Mesendoderm (in vitro differentiated cells): ENCODE results near the gene TPRA1.

Experiments used
- DNase-seq: peaks from one replicate; pipeline ENCODE4 v3.0.0; 2013
- H2AK5ac ChIP-seq: 2 replicates; pipeline ENCODE4 v1.6.1; 2013; ENCODE audit warnings: low read length, inconsistent platforms
- H2BK120ac ChIP-seq: 2 replicates; pipeline ENCODE4 v1.6.1; 2013; ENCODE audit warnings: low read depth, mild to moderate bottlenecking, low read length, moderate library complexity, mixed read lengths
- H2BK15ac ChIP-seq: replicated peaks from 2 replicates; pipeline ENCODE4 v1.6.1; 2013; ENCODE audit warnings: low read depth, mild to moderate bottlenecking, moderate library complexity
- H2BK5ac ChIP-seq: 2 replicates; pipeline ENCODE4 v1.6.1; 2013; ENCODE audit warnings: low read length, inconsistent platforms
- H3K18ac ChIP-seq: 2 replicates; pipeline ENCODE4 v1.6.1; 2013; ENCODE audit warnings: mild to moderate bottlenecking, low read length, mixed read lengths
- H3K23ac ChIP-seq: one replicate; pipeline ENCODE4 v1.6.1; 2013; ENCODE audit warnings: low read length
- H3K27ac ChIP-seq: 2 replicates; pipeline ENCODE4 v1.5.1; 2013; ENCODE audit warnings: low read depth, mild to moderate bottlenecking, inconsistent platforms, low read length, moderate library complexity
- H3K27me3 ChIP-seq: 2 replicates; pipeline ENCODE4 v1.6.1; 2013; ENCODE audit warnings: low read length, control low read depth, mild to moderate bottlenecking, inconsistent platforms; ENCODE audit not compliant: insufficient read depth, poor library complexity
- H3K36me3 ChIP-seq: 2 replicates; pipeline ENCODE4 v1.6.1; 2013; ENCODE audit warnings: low read length, inconsistent platforms; ENCODE audit not compliant: control insufficient read depth, insufficient read depth
- H3K4ac ChIP-seq: one replicate; pipeline ENCODE4 v1.6.1; 2013; ENCODE audit warnings: low read depth, mild to moderate bottlenecking, low read length, moderate library complexity
- H3K4me1 ChIP-seq: 2 replicates; pipeline ENCODE4 v1.6.1; 2013; ENCODE audit warnings: low read depth, low read length, inconsistent platforms; ENCODE audit not compliant: control insufficient read depth
- H3K4me2 ChIP-seq: 2 replicates; pipeline ENCODE4 v1.6.1; 2013; ENCODE audit warnings: low read length
- H3K4me3 ChIP-seq: 2 replicates; pipeline ENCODE4 v1.5.1; 2013; ENCODE audit warnings: mild to moderate bottlenecking, low read length
- H3K56ac ChIP-seq: one replicate; pipeline ENCODE4 v1.6.1; 2013; ENCODE audit warnings: low read length
- H3K79me1 ChIP-seq: 2 replicates; pipeline ENCODE4 v1.6.1; 2013; ENCODE audit warnings: low read length, inconsistent platforms
- H3K79me2 ChIP-seq: 2 replicates; pipeline ENCODE4 v1.6.1; 2013; ENCODE audit warnings: mild to moderate bottlenecking, low read length; ENCODE audit not compliant: control insufficient read depth, insufficient read depth
- H3K9ac ChIP-seq: 2 replicates; pipeline ENCODE4 v1.6.1; 2013; ENCODE audit warnings: low read length, inconsistent platforms
- H4K5ac ChIP-seq: one replicate; pipeline ENCODE4 v1.6.1; 2013; ENCODE audit warnings: low read length
- H4K8ac ChIP-seq: one replicate; pipeline ENCODE4 v1.6.1; 2013; ENCODE audit warnings: low read depth, mild to moderate bottlenecking, control low read depth, low read length, moderate library complexity
- WGBS: extraction: QIAGEN DNeasy Blood & Tissue Kit; methylation state at CpG from one replicate; pipeline ENCODE4 v1.1.7; 2013; ENCODE audit warnings: low lambda C conversion rate, missing lambda C conversion rate; ENCODE audit not compliant: insufficient coverage; ENCODE audit errors: extremely low coverage; 5-methylcytosine and 5-hydroxymethylcytosine counted together

TPRA1 gene

DNA sequence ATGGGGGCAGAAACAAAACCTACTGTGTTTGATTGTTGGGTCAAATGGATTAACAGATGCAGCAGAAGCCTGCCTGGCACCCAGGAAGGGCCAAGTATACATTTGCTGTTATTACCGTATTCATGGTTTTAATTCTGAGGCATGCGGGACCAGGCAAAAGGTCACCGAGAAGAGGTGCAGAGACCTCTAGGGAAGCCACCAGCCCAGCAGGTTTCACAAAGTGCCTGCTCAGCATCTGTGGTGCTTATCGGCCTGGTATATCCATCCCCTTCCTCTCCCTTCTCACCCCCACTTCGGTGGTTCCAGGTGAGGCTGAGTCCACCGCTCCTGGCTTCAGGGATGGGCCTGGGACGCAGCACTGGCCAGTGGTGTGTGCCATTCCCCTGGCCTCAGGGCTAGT, 13.1 kb downstream of the TPRA1 start:
- Histone ChIP-seq H2BK15ac (no peak overlapping the region), H3K79me1 (no peaks in the 10 kb centered on the region), H2BK5ac (no peak overlapping the region), H3K9ac (no peak overlapping the region), H2BK120ac (no peak overlapping the region), H3K23ac (no peak overlapping the region), H3K56ac (no peak overlapping the region), H3K27me3 (no peaks in the 10 kb centered on the region), H3K27ac (no peak overlapping the region), H4K5ac (no peak overlapping the region), H3K18ac (no peak overlapping the region), H3K79me2 (no peaks in the 10 kb centered on the region), H3K4me3 (no peak overlapping the region), H2AK5ac (no peak overlapping the region), H3K36me3 (peaks cover 2% of the 10 kb centered on the region), H3K4me1 (no peaks in the 10 kb centered on the region), H4K8ac (no peak overlapping the region), H3K4ac (no peak overlapping the region), H3K4me2 (no peak overlapping the region)
- DNase-seq = no peak
- WGBS = no CpG with 5 or more reads among the region's 7 CpGs

GRCh38 chr3:127574880-127575878, 15.4 kb downstream of the TPRA1 start:
- Histone ChIP-seq H2BK120ac (no peak overlapping the region), H3K36me3 (peaks cover 2% of the 10 kb centered on the region), H3K79me1 (no peaks in the 10 kb centered on the region), H3K27me3 (no peaks in the 10 kb centered on the region), H3K18ac (no peak overlapping the region), H3K4me2 (no peak overlapping the region), H2BK15ac (no peak overlapping the region), H3K23ac (no peak overlapping the region), H3K4me3 (no peak overlapping the region), H4K5ac (no peak overlapping the region), H3K27ac (no peak overlapping the region), H2AK5ac (no peak overlapping the region), H4K8ac (no peak overlapping the region), H2BK5ac (no peak overlapping the region), H3K9ac (peak overlapping the region; percentile 21), H3K4ac (no peak overlapping the region), H3K4me1 (no peaks in the 10 kb centered on the region), H3K79me2 (no peaks in the 10 kb centered on the region), H3K56ac (peak overlapping the region; percentile 64)
- DNase-seq = peak; percentile 87
- no CpG with 5 or more reads among the region's 46 CpGs for WGBS

DNA sequence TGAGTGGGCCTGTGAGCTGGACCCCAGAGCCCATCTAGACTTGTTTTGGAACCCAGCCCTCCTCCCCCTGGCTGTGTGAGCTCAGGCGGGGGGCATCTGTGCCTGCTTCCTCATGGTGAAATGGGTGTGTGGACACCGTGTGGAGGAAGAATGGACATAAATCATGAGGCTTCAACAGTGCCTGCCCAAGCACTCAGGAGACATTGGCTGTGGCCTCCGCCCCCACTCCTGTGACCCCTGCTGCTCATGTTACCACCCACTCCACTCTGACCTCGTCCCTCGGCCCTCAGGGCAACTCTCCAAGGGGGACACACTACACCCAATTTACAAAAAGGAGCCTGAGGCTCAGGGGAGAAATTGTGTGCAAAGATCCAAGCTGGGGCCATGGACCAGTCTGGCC, 16.6 kb downstream of the TPRA1 start:
- Histone ChIP-seq H2AK5ac (no peak overlapping the region), H3K79me1 (no peaks in the 10 kb centered on the region), H4K8ac (no peak overlapping the region), H3K56ac (no peak overlapping the region), H3K79me2 (no peaks in the 10 kb centered on the region), H3K36me3 (peaks cover 2% of the 10 kb centered on the region), H3K9ac (no peak overlapping the region), H2BK5ac (no peak overlapping the region), H3K18ac (no peak overlapping the region), H3K4ac (no peak overlapping the region), H3K27me3 (no peaks in the 10 kb centered on the region), H3K4me2 (no peak overlapping the region), H3K4me1 (no peaks in the 10 kb centered on the region), H3K4me3 (no peak overlapping the region), H4K5ac (no peak overlapping the region), H3K27ac (no peak overlapping the region), H2BK120ac (no peak overlapping the region), H3K23ac (no peak overlapping the region), H2BK15ac (no peak overlapping the region)
- WGBS = no CpG with 5 or more reads among the region's 5 CpGs
- no peak for DNase-seq

DNA sequence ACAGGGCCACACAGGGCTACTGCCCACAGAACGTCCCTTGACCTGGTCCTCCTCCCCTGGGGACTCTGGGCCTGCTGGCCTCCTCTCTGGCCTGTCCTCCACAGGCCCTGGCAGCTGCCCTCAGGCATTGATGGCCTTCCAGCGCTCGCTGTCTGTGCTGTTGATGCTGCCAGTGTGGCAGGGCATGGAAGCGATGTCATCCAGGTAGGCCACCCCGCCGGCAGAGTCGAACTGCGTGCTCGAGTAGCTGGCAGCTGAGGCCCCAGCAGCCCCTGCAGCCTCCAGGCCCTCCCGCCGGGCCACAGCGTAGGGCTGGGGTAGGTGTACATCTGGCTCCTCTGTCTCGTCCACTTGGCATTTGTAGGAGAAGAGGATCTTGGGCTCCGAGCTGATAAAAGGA, 17.1 kb downstream of the TPRA1 start:
- DNase-seq = no peak

GRCh38 chr3:127572735-127573134, 17.8 kb downstream of the TPRA1 start:
- Histone ChIP-seq H3K27me3 (no peaks in the 10 kb centered on the region), H2AK5ac (no peak overlapping the region), H4K8ac (no peak overlapping the region), H2BK5ac (no peak overlapping the region), H3K79me1 (no peaks in the 10 kb centered on the region), H3K36me3 (peaks cover 2% of the 10 kb centered on the region), H3K4ac (no peak overlapping the region), H3K56ac (no peak overlapping the region), H3K18ac (no peak overlapping the region), H3K23ac (no peak overlapping the region), H3K4me3 (no peak overlapping the region), H3K9ac (no peak overlapping the region), H2BK120ac (no peak overlapping the region), H4K5ac (no peak overlapping the region), H3K79me2 (no peaks in the 10 kb centered on the region), H2BK15ac (no peak overlapping the region), H3K4me1 (no peaks in the 10 kb centered on the region), H3K27ac (no peak overlapping the region), H3K4me2 (no peak overlapping the region)
- WGBS = no CpG with 5 or more reads among the region's 3 CpGs
- no peak for DNase-seq

More for the DNA sequence above, 17.1 kb downstream of the TPRA1 start:
- Histone ChIP-seq H3K4me3 (no peak overlapping the region), H2BK120ac (no peak overlapping the region), H2BK5ac (no peak overlapping the region), H3K36me3 (peaks cover 2% of the 10 kb centered on the region), H3K79me2 (no peaks in the 10 kb centered on the region), H3K27me3 (no peaks in the 10 kb centered on the region), H4K8ac (no peak overlapping the region), H3K56ac (no peak overlapping the region), H3K4me2 (no peak overlapping the region), H3K18ac (no peak overlapping the region), H3K23ac (no peak overlapping the region), H3K27ac (no peak overlapping the region), H3K4me1 (no peaks in the 10 kb centered on the region), H4K5ac (no peak overlapping the region), H3K9ac (no peak overlapping the region), H3K79me1 (no peaks in the 10 kb centered on the region), H3K4ac (no peak overlapping the region), H2AK5ac (no peak overlapping the region), H2BK15ac (no peak overlapping the region)
- WGBS = no CpG with 5 or more reads among the region's 14 CpGs
